Endodermal cell (in vitro differentiated cells): ENCODE measurements around the gene PRSS33. TPM values are rescaled to one million over a fixed set of nuclear protein-coding genes. Genes with fewer than 3 reads are reported as not detected.

Experiments used
- DNase-seq: peaks from one replicate; pipeline ENCODE4 v3.0.0-alpha.2; 2017
- H3K27ac ChIP-seq: 2 replicates; pipeline ENCODE4 v1.5.1; 2013; ENCODE audit warnings: mild to moderate bottlenecking, low read depth, low read length, moderate library complexity
- H3K27me3 ChIP-seq: 2 replicates; pipeline ENCODE4 v1.6.1; 2013; ENCODE audit warnings: mild to moderate bottlenecking, low read length, moderate library complexity; ENCODE audit not compliant: insufficient read depth, control insufficient read depth, poor library complexity, severe bottlenecking
- H3K36me3 ChIP-seq: 2 replicates; pipeline ENCODE4 v1.7.0; 2013; ENCODE audit warnings: mild to moderate bottlenecking, low read length, moderate library complexity; ENCODE audit not compliant: control insufficient read depth, insufficient read depth
- H3K4me1 ChIP-seq: one replicate; pipeline ENCODE4 v1.7.0; 2013; ENCODE audit warnings: low read length; ENCODE audit not compliant: control insufficient read depth, insufficient read depth
- H3K4me3 ChIP-seq: 2 replicates; pipeline ENCODE4 v1.5.1; 2013; ENCODE audit warnings: mild to moderate bottlenecking, low read length, moderate library complexity
- H3K9ac ChIP-seq: 2 replicates; pipeline ENCODE4 v1.6.1; 2013; ENCODE audit warnings: mild to moderate bottlenecking, low read length, moderate library complexity; ENCODE audit not compliant: poor library complexity, severe bottlenecking; ENCODE audit errors: extremely low read depth
- H3K9me3 ChIP-seq: 2 replicates; pipeline ENCODE4 v1.6.1; 2013; ENCODE audit warnings: mild to moderate bottlenecking, low read length, moderate library complexity; ENCODE audit not compliant: control insufficient read depth
- H3K27ac Mint-ChIP-seq: 2 replicates; pipeline ENCODE4 v1.8.0; 2020; ENCODE audit warnings: mixed read lengths
- H3K27me3 Mint-ChIP-seq: 2 replicates; pipeline ENCODE4 v1.8.0; 2021; ENCODE audit warnings: mild to moderate bottlenecking, mixed read lengths; ENCODE audit not compliant: insufficient read depth
- H3K36me3 Mint-ChIP-seq: 2 replicates; pipeline ENCODE4 v1.8.0; 2020; ENCODE audit warnings: low read depth, mixed read lengths
- H3K4me1 Mint-ChIP-seq: 2 replicates; pipeline ENCODE4 v1.8.0; 2020; ENCODE audit warnings: mixed read lengths
- H3K4me3 Mint-ChIP-seq: 2 replicates; pipeline ENCODE4 v1.8.0; 2020; ENCODE audit warnings: mild to moderate bottlenecking, moderate library complexity, mixed read lengths
- H3K9me3 Mint-ChIP-seq: 2 replicates; pipeline ENCODE4 v1.8.0; 2020; ENCODE audit warnings: mild to moderate bottlenecking, mixed read lengths
- CTCF ChIP-seq: fragments of 200-600 bp; sonication (generic); conservative IDR thresholded peaks from 2 replicates; pipeline ENCODE4 v1.5.0; 2021; ENCODE audit warnings: antibody characterized with exemption, mild to moderate bottlenecking
- WGBS, 2 experiments: methylation state at CpG; one replicate each; pipeline versions ENCODE4 v1.1.5 to v1.1.7; 2013; ENCODE audit warnings: missing lambda C conversion rate in 2 of 2, mixed read lengths in 1 of 2; ENCODE audit not compliant: insufficient coverage in 1 of 2, insufficient read length in 1 of 2; 5-methylcytosine and 5-hydroxymethylcytosine counted together
- total RNA-seq, 2 donors: library from RNA; stranded (reverse); fragmentation: NEBNext Ultra II Directional in 1 of 2; extraction: Animal tissue kit (Norgen Biotek cat#: 25700) in 1 of 2; gene quantifications; 2 replicates in 1 of 2; 3 replicates in 1 of 2; pipeline ENCODE4 v1.2.1, GENCODE V29; 2021

PRSS33 gene
- total RNA-seq, 2 donors from 2014 or later: 0.35 TPM; not detected in 1

- Mint-ChIP-seq H3K27me3 (no peaks in the 10 kb centered on the region), H3K27ac (no peak overlapping the region), H3K4me3 (no peak overlapping the region), H3K36me3 (peaks cover 100% of the 10 kb centered on the region), H3K4me1 (no peaks in the 10 kb centered on the region), H3K9me3 (peaks cover 26% of the 10 kb centered on the region)
- Histone ChIP-seq H3K9ac (no peak overlapping the region), H3K4me3 (no peak overlapping the region), H3K36me3 (peaks cover 100% of the 10 kb centered on the region), H3K27me3 (no peaks in the 10 kb centered on the region), H3K9me3 (peaks cover 51% of the 10 kb centered on the region), H3K27ac (no peak overlapping the region), H3K4me1 (peaks cover 3% of the 10 kb centered on the region)
- DNase-seq: no peak
- WGBS, 2 experiments: 94 to 98% methylated on average over 6 of the region's 6 CpGs
- TF ChIP-seq CTCF: no peak
Measured at GRCh38 chr16:2763173-2763572, 24.2 kb downstream of the PRSS33 start.

- Histone ChIP-seq H3K36me3 (peaks cover 100% of the 10 kb centered on the region), H3K27ac (no peak overlapping the region), H3K4me1 (peaks cover 3% of the 10 kb centered on the region), H3K4me3 (no peak overlapping the region), H3K9me3 (peaks cover 51% of the 10 kb centered on the region), H3K27me3 (no peaks in the 10 kb centered on the region), H3K9ac (no peak overlapping the region)
- peaks cover 100% of the 10 kb centered on the region for H3K36me3 Mint-ChIP-seq
- H3K4me1 Mint-ChIP-seq: no peaks in the 10 kb centered on the region
- TF ChIP-seq CTCF: no peak
- no peaks in the 10 kb centered on the region for H3K27me3 Mint-ChIP-seq
- 95 to 98% methylated on average over 13 of the region's 13 CpGs for WGBS, 2 experiments
- DNase-seq: no peak
- peaks cover 26% of the 10 kb centered on the region for H3K9me3 Mint-ChIP-seq
- no peak overlapping the region for H3K27ac Mint-ChIP-seq
- no peak overlapping the region for H3K4me3 Mint-ChIP-seq
Measured at GRCh38 chr16:2762711-2763110, 24.6 kb downstream of the PRSS33 start.

GRCh38 chr16:2761886-2762583 is 25.3 kb downstream of the PRSS33 start:
- peaks cover 26% of the 10 kb centered on the region for H3K9me3 Mint-ChIP-seq
- H3K9ac ChIP-seq: no peak overlapping the region
- H3K36me3 Mint-ChIP-seq: peaks cover 100% of the 10 kb centered on the region
- DNase-seq: no peak
- no peak overlapping the region for H3K27ac Mint-ChIP-seq
- no peak overlapping the region for H3K4me3 Mint-ChIP-seq
- H3K36me3 ChIP-seq: peaks cover 100% of the 10 kb centered on the region
- H3K27me3 ChIP-seq: no peaks in the 10 kb centered on the region
- TF ChIP-seq CTCF: no peak
- H3K9me3 ChIP-seq: peaks cover 51% of the 10 kb centered on the region
- H3K27me3 Mint-ChIP-seq: no peaks in the 10 kb centered on the region
- WGBS, 2 experiments: 96 to 97% methylated on average over 34 to 42 of the region's 42 CpGs
- H3K27ac ChIP-seq: no peak overlapping the region
- H3K4me1 ChIP-seq: peaks cover under 1% of the 10 kb centered on the region
- no peak overlapping the region for H3K4me3 ChIP-seq
- H3K4me1 Mint-ChIP-seq: no peaks in the 10 kb centered on the region
